Stimulated activated CD8-positive, alpha-beta memory T cell treated with anti-CD3 and anti-CD28 coated beads, Interleukin-4, amount 100 ng/mL, for 1 hour (primary cell): Measurements from ENCODE around the gene MYOM1.
"Not testable (repeated sequence)": the region's sequence is repeated elsewhere in the genome, so short reads cannot be mapped to it uniquely, and the experiment has no call there.

ENCODE experiments used
- DNase-seq, 2 donors: peaks; one replicate each; pipeline ENCODE4 v3.0.0-alpha.2; 2020; ENCODE audit warnings: low read depth in 2 of 2, low spot score in 1 of 2

The MYOM1 gene

GRCh38 chr18:3092727-3093126, 127.0 kb downstream of the MYOM1 start:
- DNase-seq: no peak

DNA sequence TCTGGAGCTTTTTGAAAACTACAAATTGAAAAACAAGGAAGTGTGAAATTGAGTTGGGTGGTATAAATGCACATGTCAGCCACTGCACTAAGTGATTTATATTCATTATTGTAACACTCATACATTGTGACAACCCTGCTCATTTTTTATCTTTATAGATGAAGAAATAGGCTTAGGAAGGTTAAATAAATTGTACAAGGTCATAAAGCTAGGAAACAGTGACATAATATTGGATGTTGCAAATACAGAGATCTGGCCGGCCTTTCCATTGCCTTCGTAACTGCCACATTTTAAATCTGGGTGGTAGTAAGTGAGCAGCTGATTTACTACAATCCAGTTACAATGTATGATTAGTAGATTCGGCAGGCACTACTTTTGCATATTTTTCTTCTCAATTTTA, 130.2 kb downstream of the MYOM1 start:
- DNase-seq: no peak

- no peak for DNase-seq
Measured at GRCh38 chr18:3088449-3088848, 131.3 kb downstream of the MYOM1 start.

- DNase-seq: no peak
Measured at GRCh38 chr18:3086871-3087270, 132.9 kb downstream of the MYOM1 start.

DNA sequence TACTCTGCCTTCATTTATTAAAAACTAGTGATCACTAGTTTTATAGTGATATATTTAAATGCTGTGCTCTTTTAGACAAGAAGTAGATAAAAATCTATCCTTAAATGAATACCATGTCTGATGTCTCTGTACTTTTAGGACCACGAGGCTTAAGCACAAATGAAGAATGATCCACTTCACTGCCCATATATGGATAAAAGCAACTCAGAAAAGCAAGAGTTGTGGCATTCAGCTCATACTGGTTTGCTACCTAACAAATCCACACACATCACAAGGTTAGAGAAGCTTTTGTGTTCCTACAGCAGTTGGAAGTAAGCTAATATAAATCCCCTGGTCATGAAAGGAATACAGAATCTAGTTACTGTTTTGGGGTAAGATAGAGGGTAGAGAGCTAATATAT, 134.2 kb downstream of the MYOM1 start:
- no peak for DNase-seq

GRCh38 chr18:3084206-3084605, 135.6 kb downstream of the MYOM1 start:
- no peak for DNase-seq

GRCh38 chr18:3083766-3084165, 136.0 kb downstream of the MYOM1 start:
- no peak for DNase-seq

DNA sequence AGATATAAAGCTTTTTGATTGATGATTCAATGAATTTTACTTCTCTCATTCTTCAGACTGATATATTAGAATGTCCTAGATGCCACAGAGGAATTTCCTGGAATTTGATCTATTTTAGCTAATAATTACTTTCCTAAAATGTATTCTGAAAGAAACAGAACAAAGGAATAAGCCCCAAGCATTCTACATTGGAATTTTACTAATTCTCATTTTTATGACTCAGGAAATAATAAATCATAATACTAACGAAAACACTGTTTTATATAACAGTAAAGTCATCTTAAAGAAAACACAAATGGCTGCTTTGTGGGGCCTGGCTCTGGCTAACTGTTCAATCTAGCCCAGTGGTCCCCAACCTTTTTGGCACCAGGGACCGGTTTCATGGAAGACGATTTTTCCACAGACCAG, 138.2 kb downstream of the MYOM1 start:
- DNase-seq: no peak

- DNase-seq: no peak
Measured at GRCh38 chr18:3079653-3080052, 140.1 kb downstream of the MYOM1 start.

GRCh38 chr18:3075491-3075890, 144.3 kb downstream of the MYOM1 start:
- DNase-seq: no peak

- no peak for DNase-seq
Measured at GRCh38 chr18:3074087-3074486, 145.7 kb downstream of the MYOM1 start.

DNA sequence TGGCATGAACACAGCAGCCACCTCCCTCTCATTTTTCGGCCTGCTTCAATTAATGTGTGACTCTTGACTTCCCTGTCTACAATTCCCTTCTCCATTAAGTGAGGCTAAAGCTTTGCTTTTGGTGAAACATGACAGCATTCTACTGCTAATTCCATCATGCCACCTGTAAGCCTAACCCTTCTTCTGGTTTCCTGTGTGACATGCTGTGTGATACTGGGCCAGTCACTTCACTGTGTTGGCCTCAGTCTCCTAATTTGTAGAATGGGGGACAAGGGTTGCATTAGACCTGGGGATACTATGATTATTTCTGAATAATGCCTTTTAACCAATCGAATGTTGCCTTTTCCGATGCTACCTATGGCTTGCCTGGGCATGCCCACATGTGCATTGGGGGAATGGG, 146.4 kb downstream of the MYOM1 start:
- not testable (repeated sequence) for DNase-seq

DNA sequence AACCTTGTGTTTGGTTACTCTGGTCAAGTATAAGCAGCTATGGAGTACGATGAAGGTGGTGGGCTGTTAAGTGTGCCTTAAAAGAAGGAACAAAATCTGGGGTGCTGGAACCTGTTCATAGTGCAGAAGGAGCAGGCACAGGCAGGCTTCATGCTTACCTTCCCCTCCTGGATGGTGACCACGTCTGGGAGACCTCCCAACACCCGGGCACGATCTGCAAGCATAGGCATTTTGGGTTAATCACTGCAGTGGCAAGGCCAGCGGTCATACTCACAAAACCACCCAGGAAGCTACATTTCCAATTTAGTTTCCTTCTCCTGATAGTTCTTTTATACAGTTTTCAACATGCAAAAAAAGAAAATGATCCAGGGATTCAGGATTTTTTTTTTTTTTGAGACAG, 148.1 kb downstream of the MYOM1 start:
- DNase-seq: no peak

GRCh38 chr18:3069671-3070433, 149.9 kb downstream of the MYOM1 start:
- no peak for DNase-seq

DNA sequence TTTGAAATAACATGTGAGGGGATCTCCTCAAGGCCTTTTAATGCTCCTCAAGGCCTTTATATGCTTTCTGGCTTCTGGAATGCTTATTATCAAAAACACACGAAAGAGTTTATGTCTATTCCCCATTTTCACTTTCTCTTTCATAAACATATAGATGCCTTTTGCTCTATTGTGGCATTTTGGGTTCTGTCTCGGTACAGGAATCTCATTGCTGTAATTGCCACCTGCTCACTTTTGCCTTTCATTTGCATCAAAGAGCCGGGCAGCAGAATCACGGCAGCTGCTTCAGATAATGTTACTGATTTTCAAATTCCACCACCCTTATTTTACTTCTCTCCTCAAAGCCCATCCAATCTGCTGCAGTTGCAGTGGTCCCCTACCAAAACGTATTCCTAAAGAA, 152.0 kb downstream of the MYOM1 start:
- no peak for DNase-seq

- no peak for DNase-seq
Measured at GRCh38 chr18:3067165-3067661, 152.6 kb downstream of the MYOM1 start.

DNA sequence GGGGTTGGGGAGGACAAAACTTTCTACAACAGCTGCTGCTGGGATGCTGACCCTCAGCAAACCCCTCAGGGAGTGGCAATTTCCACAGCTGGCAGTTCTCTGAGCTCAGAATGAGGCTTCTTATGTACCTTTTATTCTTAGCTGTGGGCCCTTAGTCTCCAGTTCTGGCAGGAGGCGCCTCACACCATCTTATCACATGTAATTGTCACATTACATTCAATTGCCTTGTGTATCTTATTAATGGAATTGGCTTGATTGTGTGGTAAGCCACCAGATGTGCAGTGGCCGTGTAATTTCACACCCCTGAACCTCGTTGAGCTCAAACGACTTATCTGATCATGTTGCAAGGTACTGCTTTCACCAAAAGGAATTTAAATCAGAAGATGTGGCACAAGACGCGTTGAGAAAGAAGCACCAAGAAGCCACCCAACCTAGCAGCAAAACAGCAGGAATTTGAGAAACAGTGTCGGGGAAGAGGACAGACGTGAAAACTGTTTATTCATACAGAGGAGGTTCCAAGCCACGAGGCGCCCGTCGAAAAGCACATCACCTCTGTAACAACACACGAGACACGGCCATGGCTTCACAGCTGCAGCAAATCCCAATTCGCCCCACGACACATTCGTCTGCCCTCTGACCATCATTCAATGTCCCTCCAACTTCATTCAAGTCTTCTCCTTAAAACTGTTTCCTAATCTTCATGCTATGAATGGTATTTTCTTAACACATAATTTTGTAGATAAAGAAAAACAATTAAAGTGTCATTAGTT, 153.2 kb downstream of the MYOM1 start:
- DNase-seq: no peak

- not testable (repeated sequence) for DNase-seq
Measured at GRCh38 chr18:3063766-3064165, 156.0 kb downstream of the MYOM1 start.

GRCh38 chr18:3062798-3063680, 156.7 kb downstream of the MYOM1 start:
- peak in 1 of 2 donors; percentile 53 for DNase-seq

DNA sequence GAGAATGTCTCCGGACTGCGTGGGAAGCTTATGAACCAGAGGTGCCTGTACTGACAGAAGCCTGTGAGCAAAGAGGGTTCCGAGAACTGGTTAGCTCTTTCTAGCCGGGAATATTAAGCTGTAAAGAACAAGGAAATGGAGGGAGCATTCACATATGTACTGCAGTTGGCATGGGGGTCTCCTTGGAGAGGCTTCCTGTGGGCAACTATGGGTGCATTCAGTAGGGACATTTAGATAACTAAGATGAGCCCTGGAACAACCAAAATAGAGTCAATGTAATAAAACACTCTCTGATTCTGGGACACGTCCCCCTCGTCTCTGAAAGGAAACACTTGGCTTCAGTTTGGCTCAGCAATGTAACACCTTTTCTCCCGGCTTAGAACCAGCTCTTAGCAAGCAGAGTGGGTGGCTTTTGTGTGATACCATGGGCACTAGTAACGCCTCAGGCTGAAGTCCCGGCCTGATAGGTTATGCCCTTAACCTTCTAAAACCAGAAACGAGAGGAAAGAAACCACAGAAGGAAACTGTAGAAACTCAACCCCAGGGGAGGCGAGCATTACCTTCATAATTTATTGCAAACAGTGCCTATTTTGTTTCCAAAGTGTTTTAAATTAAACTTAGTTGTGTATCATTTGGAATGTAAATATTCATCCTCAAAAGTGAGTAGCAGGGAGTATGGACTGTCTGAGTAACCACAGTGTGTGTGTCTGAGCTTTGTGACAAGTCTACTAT, 158.0 kb downstream of the MYOM1 start:
- DNase-seq: no peak
